Pons (tissue), 1 donor: ENCODE measurements around the gene NRSN1.
"Not testable (repeated sequence)": the region's sequence is repeated elsewhere in the genome, so short reads cannot be mapped to it uniquely, and the experiment has no call there.

ENCODE experiments used
- DNase-seq: peaks from one replicate; pipeline ENCODE4 v3.0.0-alpha.2; 2016; ENCODE audit warnings: low spot score

Gene NRSN1

DNA sequence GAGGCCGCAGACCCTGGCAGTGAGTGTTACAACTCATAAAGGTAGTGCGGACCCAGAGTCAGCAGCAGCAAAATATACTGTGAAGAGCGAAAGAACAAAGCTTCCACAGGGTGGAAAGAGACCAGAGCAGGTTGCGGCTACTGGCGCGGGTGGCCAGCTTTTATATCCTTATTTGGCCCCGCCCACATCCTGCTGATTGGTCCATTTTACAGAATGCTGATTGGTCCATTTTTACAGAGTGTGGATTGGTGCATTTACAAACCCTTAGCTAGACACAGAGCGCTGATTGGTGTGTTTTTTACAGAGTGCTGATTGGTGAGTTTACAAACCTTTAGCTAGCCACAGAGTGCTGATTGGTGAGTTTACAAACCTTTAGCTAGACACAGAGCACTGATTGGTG is 16.7 kb downstream of the NRSN1 start:
- DNase-seq = not testable (repeated sequence)

DNA sequence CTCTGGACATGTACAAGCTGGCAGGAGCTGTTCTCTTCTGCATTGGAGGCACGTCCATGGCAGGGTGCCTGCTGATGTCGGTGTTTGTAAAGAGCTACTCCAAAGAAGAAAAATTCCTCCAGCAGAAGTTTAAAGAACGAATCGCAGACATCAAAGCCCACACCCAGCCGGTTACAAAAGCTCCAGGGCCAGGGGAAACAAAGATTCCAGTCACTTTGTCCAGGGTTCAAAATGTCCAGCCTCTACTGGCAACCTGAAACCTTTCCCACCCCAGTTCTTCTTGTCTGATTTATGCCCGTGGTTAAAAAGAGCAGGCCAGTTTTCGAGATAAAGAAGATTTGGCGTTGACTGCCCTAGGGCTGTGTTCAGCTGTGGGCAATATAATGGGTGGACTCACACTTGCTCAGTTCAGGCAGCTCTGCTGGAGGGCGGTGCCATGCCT is 19.7 kb downstream of the NRSN1 start:
- DNase-seq = no peak

DNA sequence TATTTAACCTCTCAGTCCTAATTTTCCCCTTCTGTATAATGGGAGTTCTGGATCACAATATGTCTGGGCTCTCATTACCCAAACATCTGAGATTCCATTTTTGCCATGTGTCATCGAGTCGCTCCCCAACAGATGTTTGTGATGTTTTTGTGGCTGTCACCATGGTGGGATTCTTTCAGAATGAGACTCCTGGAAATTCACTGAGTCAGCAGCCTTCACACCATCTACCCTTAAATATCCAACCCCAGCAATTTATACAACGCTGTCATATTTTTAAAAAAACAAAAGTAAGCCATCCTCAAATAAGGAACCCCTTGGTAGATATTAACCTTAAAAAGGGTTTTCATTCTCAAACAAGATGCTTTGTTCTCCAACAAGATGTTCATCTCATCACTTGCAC is 20.9 kb downstream of the NRSN1 start:
- DNase-seq = no peak

DNA sequence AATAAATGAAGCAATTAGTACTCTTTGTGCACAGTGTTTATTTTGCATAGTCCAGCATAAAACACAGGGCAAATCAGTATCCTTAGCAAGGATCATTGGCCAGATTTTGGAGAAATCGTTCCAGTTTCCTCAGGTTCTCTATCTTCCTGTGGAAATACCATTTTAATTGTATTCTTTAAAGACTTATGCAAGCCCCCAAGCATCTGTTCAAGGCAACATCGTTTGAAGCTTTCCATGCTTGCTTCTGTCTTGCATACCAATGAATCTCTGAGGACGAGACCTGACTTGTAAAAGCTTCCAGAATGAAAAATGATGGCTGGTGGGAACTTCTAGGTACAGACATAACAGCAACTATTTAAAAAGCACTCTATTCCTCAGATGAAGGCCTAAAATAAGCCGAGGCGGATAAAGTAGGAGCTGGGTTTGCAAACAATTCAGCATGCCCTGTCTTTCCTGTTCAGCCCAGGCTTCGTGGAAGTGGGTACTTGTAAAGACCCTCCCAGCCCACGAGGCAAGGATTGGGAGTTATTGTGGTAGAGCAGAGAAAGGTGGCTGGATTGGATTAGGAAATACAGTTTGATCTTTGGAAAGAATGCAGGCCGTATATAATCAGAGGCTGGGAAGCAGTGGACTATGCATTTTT is 21.6 kb downstream of the NRSN1 start:
- no peak for DNase-seq

DNA sequence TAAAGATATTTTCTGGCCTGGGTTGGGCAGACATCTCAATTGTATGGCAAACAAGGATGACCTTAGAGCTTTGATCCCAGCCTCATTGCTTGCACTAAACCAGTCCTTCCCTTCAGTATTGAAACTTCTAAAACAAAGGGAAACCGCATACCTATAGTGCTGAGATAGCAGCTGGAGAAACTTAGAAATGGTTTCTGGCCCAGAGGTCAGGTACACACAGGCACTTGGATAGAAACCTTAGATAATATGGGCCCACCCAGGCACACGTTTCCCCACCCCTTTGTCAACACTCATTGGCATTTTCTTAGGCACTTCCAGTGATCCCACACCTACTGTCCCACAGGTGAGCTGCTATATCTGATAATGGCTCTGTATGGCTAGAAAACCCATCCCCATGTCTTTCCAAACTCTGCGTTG is 22.1 kb downstream of the NRSN1 start:
- DNase-seq = no peak

DNA sequence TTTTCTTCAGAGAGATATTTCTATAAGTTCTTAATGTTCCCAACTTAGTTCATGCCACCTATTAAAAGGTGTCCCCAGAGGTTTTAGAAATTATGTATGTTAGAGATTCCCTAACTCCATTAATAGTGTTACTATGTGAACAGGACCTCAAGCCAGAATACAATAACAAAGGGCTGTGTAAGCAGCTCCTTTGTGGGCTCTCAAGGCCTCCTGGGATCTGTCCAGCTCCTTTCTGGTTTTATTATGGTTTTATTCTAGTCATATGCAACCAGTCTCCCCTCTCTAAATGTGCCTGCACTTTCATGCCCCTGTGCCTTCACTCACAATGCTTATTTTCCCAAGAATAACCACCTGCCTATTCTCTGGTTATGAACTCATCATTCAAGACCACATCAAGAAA is 22.7 kb downstream of the NRSN1 start:
- no peak for DNase-seq

DNA sequence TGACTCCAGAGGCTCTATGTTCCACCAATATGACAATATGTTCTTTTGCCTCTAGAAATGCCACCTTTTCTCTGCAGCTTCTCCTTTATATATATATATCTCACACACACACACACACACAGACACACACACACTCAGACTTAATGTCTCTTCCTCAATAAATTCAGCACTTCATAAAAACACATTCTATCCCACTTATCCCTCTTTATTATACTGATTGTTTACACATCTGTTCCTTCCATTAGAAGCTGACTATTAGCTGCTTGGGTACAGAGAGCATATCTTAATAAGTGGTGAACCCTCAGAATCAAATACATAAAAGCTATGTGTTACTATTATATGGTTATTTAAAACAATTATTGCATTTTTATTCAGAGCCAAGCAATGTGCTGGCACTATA is 23.3 kb downstream of the NRSN1 start:
- DNase-seq = no peak

DNA sequence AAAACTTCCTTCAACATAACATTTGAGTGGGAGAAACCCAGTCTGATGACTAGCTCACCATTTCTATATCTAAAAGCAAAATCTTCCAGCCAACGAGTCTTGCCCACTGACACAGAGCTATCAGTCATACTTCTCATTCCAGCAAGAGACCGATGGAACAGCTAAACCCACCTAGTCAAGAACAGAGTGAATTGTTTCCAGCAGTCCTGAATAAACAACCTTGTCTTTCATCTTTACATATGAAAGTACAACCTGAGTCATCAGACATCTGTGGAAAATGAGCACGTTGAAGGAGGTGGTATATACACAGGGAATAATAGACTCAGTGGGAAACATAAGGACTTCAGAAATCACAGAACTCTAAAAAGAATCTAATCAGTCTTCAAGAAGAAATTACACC is 23.8 kb downstream of the NRSN1 start:
- no peak for DNase-seq

DNA sequence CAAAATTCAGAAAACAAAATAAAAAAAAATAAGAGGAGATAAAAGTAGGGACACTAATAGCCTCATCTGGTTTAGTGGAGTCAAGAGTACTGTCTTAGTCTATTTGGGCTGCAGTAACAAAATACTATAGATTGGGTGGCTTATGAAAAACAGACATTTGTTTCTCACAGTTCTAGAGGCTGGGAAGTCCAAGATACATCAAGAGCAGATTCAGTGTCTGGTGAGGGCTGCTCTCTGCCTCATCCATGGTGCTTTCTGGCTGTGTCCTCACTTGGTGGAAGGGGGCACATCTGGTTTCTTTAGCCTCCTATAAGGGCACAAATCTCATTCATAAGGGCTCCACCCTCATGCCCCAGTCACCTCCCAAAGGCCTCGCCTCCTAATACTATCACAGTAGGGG is 26.0 kb downstream of the NRSN1 start:
- no peak for DNase-seq

DNA sequence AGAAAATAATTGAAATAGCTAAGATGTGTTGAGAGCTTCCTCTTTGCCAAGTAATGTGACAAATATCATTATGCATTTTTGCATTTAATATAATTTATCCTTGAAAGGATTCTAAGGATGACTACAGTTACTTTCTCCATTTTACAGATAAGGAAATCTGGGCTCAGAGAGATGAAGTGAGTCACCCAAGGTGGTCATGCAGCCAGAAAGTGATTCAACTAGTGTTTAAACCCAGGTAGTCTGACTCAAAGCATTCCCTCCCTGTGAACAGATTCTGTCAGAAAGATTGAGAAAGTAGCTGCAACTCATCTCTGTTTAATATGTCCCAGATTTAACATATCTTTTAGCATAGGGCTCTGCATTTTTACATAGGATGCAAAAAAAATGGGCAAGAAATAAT is 28.1 kb downstream of the NRSN1 start:
- DNase-seq = no peak

DNA sequence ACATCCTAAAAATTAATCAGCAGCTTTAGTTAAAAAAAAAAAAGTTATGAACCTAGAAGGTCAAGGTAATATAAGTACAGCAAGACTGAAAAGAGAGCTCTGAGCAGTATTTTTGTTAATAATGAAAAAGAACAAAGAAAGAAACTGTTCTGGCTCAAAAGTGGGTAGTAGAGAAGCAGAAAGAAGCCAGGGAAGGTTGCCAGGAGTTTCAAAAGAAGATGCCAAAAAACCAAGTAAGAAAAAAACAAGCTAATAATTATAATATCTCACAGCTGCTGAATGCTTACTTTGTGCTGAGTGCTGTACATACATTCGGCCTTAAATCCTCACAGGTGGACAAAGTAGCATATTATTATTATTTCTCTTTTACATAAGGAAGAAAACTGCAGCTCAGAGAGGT is 31.9 kb downstream of the NRSN1 start:
- no peak for DNase-seq

DNA sequence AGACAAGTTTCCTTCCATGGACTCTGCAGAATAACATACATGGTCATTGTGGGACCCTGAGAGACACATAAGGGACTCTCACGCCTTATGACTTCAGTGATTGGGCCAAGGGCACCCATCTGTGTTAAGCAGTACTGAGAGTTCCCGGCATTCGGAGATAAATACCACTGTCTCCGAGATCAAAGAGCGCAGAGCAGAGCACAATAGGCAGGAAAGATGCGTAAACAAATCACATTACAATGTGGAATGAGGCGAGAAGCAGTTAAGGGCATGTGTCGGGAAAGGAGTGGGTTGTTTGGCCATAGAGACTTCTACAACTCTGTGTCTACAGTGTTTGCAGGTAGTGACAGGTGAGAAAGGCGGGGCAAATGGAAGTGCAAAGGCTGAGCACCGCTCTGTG is 57.6 kb downstream of the NRSN1 start:
- no peak for DNase-seq

DNA sequence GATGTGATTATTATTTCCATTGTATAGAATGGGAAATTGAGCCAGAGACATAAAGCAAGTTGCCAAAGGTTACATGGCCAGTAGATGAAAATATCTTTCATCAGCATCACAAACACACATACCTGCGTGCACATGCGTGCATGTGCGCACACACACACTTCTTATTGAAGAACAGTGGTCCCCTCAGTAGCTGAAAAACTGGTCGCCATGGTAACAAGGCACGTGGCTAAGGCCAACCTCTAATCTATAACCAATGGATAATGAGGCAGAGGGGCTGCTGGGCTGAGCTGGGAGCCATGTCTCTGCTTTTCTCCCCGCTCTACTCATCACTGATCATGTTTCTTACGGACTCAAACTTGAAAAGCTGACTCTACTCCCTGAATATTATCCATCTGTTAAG is 60.3 kb downstream of the NRSN1 start:
- no peak for DNase-seq

DNA sequence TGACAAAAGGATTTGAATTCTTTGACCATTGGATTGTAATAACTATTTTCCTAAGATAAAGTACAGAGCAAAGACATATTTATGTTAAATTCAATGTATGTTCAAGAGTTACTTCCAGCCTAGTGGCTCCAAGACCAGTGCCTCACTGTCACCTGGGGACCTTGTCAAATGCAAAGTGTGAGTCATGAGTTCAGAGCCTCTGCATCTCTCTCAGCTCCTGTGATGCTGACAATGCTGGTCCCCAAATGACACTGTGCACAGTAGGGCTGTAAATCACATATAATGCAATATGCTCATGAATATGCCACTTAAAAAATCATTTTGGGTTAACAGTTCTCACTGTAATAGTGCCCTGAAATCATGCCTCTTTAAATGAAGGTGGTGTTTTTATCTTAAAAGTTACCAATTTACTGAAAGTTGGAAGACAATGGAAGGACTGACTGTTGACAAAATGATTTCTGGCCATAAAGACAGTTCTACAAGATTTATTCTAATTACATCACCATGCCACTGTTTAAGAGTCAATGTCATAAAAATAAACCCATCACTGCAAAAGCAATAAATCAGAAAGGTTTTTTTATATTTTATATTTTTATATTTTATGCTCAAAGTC is 62.1 kb downstream of the NRSN1 start:
- no peak for DNase-seq

DNA sequence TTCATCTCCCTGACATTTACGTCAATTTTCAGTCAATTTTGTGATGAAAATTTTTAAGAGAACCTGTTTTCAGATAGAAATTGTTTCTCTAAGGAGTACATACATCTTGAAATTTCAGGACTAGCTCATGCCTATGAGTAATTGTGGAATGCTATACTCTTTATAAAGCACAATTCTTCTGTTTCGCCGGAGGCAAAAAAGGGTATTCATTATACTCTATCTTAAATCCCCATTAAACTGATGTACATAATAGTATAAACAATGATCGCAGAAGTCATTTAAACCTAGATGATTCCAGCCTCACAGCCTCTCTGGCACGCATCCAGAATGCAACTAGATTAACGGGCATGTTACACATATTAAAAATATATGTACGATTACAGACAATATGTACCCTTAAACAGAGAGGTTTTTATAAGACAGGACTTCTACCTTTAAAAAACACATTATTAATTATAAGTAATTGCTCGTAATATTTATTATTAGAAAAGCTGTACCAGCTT is 62.6 kb downstream of the NRSN1 start:
- no peak for DNase-seq

DNA sequence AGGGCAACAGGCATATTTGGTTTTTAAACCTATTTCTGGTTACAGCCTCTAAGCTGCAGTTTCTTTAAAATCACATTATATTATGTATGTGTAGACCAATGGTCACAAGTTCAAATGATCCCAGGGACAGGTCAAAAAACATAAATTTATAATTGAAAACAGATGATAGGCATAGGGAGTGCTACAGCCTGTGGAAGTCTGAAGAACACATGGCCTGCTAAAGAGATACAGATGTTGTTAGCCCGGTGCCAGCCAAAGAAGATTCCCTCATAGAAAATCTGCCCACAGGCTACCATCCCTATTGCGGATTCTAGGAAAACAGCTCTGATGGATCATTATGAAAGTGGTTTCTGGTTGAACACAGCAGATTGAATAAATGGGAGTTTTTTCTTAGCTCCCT is 65.3 kb downstream of the NRSN1 start:
- DNase-seq = no peak

DNA sequence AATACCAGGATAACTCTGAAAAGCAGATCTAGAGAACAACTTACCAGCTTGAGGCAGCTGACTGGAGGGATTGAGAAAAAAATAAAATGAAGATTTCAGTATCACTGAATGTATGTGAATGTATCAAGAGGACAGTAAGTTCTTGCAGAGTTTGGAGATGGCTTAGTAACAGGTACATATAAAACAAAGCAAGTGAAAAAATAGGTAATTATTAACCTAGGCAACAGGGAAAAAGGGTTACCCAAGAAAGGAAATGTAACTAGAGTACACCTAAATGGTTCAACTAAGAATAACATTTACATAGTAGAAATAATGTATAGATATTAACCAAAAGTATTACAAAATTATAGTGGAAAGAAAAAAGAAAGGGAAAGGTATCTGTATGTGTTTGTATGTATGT is 67.3 kb downstream of the NRSN1 start:
- DNase-seq = no peak

DNA sequence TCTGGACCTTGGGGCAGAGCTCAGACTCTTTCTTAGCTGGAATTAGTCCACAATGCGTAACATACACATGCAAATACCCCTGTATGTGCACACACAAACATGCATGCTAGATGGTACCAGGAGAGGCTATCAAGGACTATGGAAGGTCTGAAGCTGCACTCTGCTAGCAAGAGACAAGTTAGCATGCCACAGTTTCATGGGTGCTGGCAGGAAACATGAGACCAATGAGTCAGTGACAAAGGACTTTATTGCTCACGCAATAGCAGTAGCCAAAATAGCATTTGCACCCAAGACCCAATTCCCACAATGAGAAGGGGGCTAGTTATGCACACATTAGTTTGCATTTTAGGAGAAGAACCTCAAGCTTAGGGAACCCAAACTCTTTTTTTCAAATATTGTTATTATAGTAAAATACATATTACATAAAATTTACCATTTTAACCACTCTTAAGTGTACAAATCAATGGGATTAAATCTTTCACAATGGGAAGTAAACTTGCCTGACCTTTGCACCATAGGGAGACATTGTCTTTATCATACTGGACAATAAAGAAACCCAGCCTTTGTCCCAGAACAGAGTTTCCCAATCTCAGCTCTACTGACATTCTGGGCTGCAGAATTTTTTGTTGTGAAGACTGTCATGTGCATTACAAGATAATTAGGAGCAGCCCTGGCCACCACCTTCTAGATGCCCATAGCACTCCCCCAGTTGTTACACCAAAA is 69.1 kb downstream of the NRSN1 start:
- DNase-seq = no peak

DNA sequence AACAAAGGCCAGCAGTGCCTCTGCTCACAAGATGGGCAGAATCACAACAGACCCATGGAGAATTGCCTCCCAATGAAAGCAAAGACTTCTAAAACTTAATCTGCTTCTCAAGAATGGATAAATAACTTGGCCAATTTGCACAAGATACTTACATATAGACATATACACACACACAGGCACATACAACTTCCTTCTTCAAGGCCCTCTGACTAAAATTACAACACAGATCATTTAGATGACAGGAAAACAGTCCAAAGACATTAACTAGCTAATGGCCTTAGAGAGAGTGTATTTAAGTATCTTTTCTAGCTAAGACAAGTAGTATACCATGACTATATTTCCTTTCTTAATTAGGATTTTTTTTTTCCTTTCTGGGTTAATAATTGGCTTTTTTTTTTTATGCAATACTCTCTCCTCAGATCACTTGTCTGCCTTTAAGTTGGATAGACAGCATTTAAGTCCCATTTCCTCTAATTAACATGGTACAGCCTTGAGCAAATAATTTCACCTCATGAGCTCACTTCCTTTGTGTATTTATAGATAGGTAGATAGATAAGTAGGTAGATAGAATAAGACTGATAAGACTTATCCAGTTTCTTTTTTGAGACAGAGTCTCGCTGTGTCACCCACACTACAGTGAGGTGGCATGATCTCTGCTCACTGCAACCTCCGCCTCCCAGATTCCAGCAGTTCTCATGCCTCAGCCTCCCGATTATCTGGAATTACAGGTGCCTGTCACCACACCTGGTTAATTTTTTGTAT is 70.0 kb downstream of the NRSN1 start:
- no peak for DNase-seq
